K562 (cell line): Measurements from ENCODE around the gene RPL3. TPM values are rescaled to one million over a fixed set of nuclear protein-coding genes. Genes with fewer than 3 reads are reported as not detected.

Experiments used
- FOXM1 ChIP-seq, 2 experiments: fragments of 450-650 bp in 1 of 2; sonication (generic) in 1 of 2; formaldehyde crosslinking in 1 of 2; IDR thresholded peaks; 2 replicates each; pipeline versions ENCODE4 v1.6.1 to v1.9.0; 2017 to 2022; ENCODE audit warnings: low read depth in 2 of 2, mild to moderate bottlenecking in 2 of 2, missing genetic modification reagents in 1 of 2, moderate library complexity in 1 of 2
- HNRNPLL ChIP-seq: fragments of 200-400 bp; formaldehyde crosslinking; IDR thresholded peaks from 2 replicates; pipeline ENCODE4 v1.6.1; 2017; ENCODE audit warnings: low read length, low read depth, mild to moderate bottlenecking; ENCODE audit not compliant: poor library complexity, severe bottlenecking
- PHTF2 ChIP-seq: fragments of 250-450 bp; sonication (Bioruptor Pico); IDR thresholded peaks from 2 replicates; pipeline ENCODE4 v1.5.0; 2021; ENCODE audit warnings: mild to moderate bottlenecking
- TFAM ChIP-seq: fragments of 250-450 bp; sonication (Bioruptor Pico); conservative IDR thresholded peaks from 2 replicates; pipeline ENCODE4 v1.5.0; 2021; ENCODE audit warnings: mild to moderate bottlenecking, moderate library complexity
- ZNF384 ChIP-seq: IDR thresholded peaks from 2 replicates; pipeline ENCODE4 v1.6.1; 2012; ENCODE audit warnings: low read depth, low read length, improper control_type of control experiment
- ZNF589 ChIP-seq: fragments of 200-800 bp; sonication (Bioruptor generic); IDR thresholded peaks from 2 replicates; pipeline ENCODE4 v1.6.1; 2016; ENCODE audit warnings: low read depth, missing genetic modification characterization, missing compliant biosample characterization
- polyA plus RNA-seq, 8 experiments: library from polyadenylated mRNA; depleted of rRNA in 4 of 8; stranded (reverse) in 5 of 8; unstranded in 3 of 8; fragments of >200 nt; fragmentation: Nextera tagmentation in 2 of 8; fragmentation: Illumina TruSeq in 1 of 8; extraction: Ambion mirVana in 2 of 8; extraction: Trizol in 1 of 8; gene quantifications; 2 replicates each; pipeline versions ENCODE4 v1.2.1 to v1.2.3, GENCODE V29; 2011 to 2014; ENCODE audit warnings: inconsistent platforms in 1 of 8, missing spikeins in 1 of 8
- total RNA-seq, 7 experiments: library from RNA; depleted of rRNA in 6 of 7; stranded (reverse); fragments of >200 nt in 6 of 7; fragmentation: Illumina TruSeq in 2 of 7; extraction: Trizol in 2 of 7; gene quantifications; 2 replicates each; pipeline versions ENCODE4 v1.2.1 to v1.2.3, GENCODE V29; 2011 to 2021; ENCODE audit warnings: low replicate concordance in 1 of 7
- TF ChIP-seq, protein P1 (sequence below): fragments of 200-600 bp; sonication (generic); IDR thresholded peaks from one replicate; pipeline ENCODE4 v1.6.1; 2012; ENCODE audit warnings: mild to moderate bottlenecking, low read depth, low read length, inconsistent platforms
- TF ChIP-seq, protein P2 (sequence below): fragments of 250-450 bp; sonication (Bioruptor Pico); IDR thresholded peaks from 2 replicates; pipeline ENCODE4 v1.8.0; 2021; ENCODE audit warnings: moderate library complexity, mild to moderate bottlenecking, inconsistent platforms
- TF ChIP-seq, protein P3 (sequence below): fragments of 150-350 bp; conservative IDR thresholded peaks from 2 replicates; pipeline ENCODE4 v1.6.1; 2014; ENCODE audit warnings: low read length
- TF ChIP-seq, protein P4 (sequence below): fragments of 250-450 bp; sonication (Bioruptor Pico); IDR thresholded peaks from 2 replicates; pipeline ENCODE4 v1.5.0; 2020; ENCODE audit warnings: mild to moderate bottlenecking, borderline replicate concordance

Gene RPL3
- total and polyA plus RNA-seq, 9 of the 15 experiments (the other 6 are each of a cell fraction or from before 2014, with no cell fraction given) = 1,624 to 4,066 (median 2,565) TPM

DNA sequence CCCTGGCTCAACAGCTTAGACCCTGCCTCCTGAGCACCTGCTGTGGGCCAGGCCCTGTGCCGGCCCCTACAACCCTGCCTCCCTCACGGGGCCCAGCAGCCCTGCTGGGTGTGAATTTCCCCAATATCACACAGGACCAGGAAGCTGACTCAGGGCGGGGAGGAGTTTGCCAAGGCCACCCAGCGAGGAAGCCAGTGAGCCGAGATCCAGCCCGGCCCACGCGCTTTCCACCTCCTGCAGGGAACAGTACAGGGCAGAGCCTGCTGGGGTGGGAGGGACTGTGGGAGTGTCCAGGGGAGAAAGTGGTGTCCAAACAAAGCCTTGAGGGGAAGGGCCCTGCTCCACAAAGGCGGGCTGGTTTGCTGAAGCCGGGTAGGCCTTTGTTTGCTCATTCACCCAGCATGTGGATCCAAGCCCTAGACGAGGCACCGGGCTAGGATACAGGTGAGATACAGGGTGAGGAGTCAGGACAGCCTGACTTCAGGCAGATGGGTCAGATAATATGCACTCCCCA, 26.8 kb downstream of the RPL3 start (continued):
- TF ChIP-seq ZNF384 = no peak
- TF ChIP-seq FOXM1 (IDR thresholded peaks at IDR 0.05; ENCODE audit: low read depth) = no peak
- TF ChIP-seq FOXM1 (CRISPR knock-in tag; IDR thresholded peaks at IDR 0.05; ENCODE audit: low read depth) = no peak
- no peak for TF ChIP-seq HNRNPLL
- TF ChIP-seq, protein P1, sequence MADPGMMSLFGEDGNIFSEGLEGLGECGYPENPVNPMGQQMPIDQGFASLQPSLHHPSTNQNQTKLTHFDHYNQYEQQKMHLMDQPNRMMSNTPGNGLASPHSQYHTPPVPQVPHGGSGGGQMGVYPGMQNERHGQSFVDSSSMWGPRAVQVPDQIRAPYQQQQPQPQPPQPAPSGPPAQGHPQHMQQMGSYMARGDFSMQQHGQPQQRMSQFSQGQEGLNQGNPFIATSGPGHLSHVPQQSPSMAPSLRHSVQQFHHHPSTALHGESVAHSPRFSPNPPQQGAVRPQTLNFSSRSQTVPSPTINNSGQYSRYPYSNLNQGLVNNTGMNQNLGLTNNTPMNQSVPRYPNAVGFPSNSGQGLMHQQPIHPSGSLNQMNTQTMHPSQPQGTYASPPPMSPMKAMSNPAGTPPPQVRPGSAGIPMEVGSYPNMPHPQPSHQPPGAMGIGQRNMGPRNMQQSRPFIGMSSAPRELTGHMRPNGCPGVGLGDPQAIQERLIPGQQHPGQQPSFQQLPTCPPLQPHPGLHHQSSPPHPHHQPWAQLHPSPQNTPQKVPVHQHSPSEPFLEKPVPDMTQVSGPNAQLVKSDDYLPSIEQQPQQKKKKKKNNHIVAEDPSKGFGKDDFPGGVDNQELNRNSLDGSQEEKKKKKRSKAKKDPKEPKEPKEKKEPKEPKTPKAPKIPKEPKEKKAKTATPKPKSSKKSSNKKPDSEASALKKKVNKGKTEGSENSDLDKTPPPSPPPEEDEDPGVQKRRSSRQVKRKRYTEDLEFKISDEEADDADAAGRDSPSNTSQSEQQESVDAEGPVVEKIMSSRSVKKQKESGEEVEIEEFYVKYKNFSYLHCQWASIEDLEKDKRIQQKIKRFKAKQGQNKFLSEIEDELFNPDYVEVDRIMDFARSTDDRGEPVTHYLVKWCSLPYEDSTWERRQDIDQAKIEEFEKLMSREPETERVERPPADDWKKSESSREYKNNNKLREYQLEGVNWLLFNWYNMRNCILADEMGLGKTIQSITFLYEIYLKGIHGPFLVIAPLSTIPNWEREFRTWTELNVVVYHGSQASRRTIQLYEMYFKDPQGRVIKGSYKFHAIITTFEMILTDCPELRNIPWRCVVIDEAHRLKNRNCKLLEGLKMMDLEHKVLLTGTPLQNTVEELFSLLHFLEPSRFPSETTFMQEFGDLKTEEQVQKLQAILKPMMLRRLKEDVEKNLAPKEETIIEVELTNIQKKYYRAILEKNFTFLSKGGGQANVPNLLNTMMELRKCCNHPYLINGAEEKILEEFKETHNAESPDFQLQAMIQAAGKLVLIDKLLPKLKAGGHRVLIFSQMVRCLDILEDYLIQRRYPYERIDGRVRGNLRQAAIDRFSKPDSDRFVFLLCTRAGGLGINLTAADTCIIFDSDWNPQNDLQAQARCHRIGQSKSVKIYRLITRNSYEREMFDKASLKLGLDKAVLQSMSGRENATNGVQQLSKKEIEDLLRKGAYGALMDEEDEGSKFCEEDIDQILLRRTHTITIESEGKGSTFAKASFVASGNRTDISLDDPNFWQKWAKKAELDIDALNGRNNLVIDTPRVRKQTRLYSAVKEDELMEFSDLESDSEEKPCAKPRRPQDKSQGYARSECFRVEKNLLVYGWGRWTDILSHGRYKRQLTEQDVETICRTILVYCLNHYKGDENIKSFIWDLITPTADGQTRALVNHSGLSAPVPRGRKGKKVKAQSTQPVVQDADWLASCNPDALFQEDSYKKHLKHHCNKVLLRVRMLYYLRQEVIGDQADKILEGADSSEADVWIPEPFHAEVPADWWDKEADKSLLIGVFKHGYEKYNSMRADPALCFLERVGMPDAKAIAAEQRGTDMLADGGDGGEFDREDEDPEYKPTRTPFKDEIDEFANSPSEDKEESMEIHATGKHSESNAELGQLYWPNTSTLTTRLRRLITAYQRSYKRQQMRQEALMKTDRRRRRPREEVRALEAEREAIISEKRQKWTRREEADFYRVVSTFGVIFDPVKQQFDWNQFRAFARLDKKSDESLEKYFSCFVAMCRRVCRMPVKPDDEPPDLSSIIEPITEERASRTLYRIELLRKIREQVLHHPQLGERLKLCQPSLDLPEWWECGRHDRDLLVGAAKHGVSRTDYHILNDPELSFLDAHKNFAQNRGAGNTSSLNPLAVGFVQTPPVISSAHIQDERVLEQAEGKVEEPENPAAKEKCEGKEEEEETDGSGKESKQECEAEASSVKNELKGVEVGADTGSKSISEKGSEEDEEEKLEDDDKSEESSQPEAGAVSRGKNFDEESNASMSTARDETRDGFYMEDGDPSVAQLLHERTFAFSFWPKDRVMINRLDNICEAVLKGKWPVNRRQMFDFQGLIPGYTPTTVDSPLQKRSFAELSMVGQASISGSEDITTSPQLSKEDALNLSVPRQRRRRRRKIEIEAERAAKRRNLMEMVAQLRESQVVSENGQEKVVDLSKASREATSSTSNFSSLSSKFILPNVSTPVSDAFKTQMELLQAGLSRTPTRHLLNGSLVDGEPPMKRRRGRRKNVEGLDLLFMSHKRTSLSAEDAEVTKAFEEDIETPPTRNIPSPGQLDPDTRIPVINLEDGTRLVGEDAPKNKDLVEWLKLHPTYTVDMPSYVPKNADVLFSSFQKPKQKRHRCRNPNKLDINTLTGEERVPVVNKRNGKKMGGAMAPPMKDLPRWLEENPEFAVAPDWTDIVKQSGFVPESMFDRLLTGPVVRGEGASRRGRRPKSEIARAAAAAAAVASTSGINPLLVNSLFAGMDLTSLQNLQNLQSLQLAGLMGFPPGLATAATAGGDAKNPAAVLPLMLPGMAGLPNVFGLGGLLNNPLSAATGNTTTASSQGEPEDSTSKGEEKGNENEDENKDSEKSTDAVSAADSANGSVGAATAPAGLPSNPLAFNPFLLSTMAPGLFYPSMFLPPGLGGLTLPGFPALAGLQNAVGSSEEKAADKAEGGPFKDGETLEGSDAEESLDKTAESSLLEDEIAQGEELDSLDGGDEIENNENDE = no peak
- no peak for TF ChIP-seq TFAM (CRISPR knock-in tag)
- TF ChIP-seq, protein P2, sequence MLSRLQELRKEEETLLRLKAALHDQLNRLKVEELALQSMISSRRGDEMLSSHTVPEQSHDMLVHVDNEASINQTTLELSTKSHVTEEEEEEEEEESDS (CRISPR knock-in tag) = no peak
- peak; percentile 78; the same call in 1 of the 2 replicates for TF ChIP-seq ZNF589 (CRISPR knock-in tag)
- TF ChIP-seq, protein P3, sequence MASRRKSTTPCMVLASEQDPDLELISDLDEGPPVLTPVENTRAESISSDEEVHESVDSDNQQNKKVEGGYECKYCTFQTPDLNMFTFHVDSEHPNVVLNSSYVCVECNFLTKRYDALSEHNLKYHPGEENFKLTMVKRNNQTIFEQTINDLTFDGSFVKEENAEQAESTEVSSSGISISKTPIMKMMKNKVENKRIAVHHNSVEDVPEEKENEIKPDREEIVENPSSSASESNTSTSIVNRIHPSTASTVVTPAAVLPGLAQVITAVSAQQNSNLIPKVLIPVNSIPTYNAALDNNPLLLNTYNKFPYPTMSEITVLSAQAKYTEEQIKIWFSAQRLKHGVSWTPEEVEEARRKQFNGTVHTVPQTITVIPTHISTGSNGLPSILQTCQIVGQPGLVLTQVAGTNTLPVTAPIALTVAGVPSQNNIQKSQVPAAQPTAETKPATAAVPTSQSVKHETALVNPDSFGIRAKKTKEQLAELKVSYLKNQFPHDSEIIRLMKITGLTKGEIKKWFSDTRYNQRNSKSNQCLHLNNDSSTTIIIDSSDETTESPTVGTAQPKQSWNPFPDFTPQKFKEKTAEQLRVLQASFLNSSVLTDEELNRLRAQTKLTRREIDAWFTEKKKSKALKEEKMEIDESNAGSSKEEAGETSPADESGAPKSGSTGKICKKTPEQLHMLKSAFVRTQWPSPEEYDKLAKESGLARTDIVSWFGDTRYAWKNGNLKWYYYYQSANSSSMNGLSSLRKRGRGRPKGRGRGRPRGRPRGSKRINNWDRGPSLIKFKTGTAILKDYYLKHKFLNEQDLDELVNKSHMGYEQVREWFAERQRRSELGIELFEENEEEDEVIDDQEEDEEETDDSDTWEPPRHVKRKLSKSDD = no peak
- TF ChIP-seq, protein P4, sequence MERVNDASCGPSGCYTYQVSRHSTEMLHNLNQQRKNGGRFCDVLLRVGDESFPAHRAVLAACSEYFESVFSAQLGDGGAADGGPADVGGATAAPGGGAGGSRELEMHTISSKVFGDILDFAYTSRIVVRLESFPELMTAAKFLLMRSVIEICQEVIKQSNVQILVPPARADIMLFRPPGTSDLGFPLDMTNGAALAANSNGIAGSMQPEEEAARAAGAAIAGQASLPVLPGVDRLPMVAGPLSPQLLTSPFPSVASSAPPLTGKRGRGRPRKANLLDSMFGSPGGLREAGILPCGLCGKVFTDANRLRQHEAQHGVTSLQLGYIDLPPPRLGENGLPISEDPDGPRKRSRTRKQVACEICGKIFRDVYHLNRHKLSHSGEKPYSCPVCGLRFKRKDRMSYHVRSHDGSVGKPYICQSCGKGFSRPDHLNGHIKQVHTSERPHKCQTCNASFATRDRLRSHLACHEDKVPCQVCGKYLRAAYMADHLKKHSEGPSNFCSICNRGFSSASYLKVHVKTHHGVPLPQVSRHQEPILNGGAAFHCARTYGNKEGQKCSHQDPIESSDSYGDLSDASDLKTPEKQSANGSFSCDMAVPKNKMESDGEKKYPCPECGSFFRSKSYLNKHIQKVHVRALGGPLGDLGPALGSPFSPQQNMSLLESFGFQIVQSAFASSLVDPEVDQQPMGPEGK (CRISPR knock-in tag) = no peak
- TF ChIP-seq PHTF2 (CRISPR knock-in tag) = no peak
